Neural crest cell (in vitro differentiated cells): ENCODE results near the gene SPOCK1. TPM values are rescaled to one million over a fixed set of nuclear protein-coding genes. Genes with fewer than 3 reads are reported as not detected.

Experiments used
- DNase-seq: peaks from one replicate; pipeline ENCODE4 v3.0.0; 2021; ENCODE audit warnings: low read depth, mixed read lengths, low spot score
- H3K27ac Mint-ChIP-seq: one replicate; pipeline ENCODE4 v1.8.0; 2021; ENCODE audit warnings: mild to moderate bottlenecking, mixed read lengths; ENCODE audit not compliant: unreplicated experiment
- H3K27me3 Mint-ChIP-seq: 2 replicates; pipeline ENCODE4 v1.8.0; 2021; ENCODE audit warnings: low read depth, mild to moderate bottlenecking, mixed read lengths
- H3K36me3 Mint-ChIP-seq: 2 replicates; pipeline ENCODE4 v1.8.0; 2021; ENCODE audit warnings: low read depth, mild to moderate bottlenecking, mixed read lengths
- H3K4me1 Mint-ChIP-seq: 2 replicates; pipeline ENCODE4 v1.8.0; 2021; ENCODE audit warnings: mixed read lengths
- H3K4me3 Mint-ChIP-seq: one replicate; pipeline ENCODE4 v1.8.0; 2021; ENCODE audit warnings: mild to moderate bottlenecking, mixed read lengths
- H3K9me3 Mint-ChIP-seq: 2 replicates; pipeline ENCODE4 v1.8.0; 2021; ENCODE audit warnings: mixed read lengths
- total RNA-seq: library from RNA; stranded (reverse); gene quantifications from 2 replicates; pipeline ENCODE4 v1.2.1, GENCODE V29; 2021
- TF ChIP-seq, protein P1 (sequence below): fragments of 200-600 bp; sonication (generic); conservative IDR thresholded peaks from 2 replicates; pipeline ENCODE4 v1.5.0; 2021; ENCODE audit warnings: antibody characterized with exemption, mild to moderate bottlenecking

The SPOCK1 gene
- total RNA-seq, 1 donor from 2014 or later = 89.7 TPM

GRCh38 chr5:137289856-137290255 is 209.3 kb downstream of the SPOCK1 start:
- TF ChIP-seq, protein P1, sequence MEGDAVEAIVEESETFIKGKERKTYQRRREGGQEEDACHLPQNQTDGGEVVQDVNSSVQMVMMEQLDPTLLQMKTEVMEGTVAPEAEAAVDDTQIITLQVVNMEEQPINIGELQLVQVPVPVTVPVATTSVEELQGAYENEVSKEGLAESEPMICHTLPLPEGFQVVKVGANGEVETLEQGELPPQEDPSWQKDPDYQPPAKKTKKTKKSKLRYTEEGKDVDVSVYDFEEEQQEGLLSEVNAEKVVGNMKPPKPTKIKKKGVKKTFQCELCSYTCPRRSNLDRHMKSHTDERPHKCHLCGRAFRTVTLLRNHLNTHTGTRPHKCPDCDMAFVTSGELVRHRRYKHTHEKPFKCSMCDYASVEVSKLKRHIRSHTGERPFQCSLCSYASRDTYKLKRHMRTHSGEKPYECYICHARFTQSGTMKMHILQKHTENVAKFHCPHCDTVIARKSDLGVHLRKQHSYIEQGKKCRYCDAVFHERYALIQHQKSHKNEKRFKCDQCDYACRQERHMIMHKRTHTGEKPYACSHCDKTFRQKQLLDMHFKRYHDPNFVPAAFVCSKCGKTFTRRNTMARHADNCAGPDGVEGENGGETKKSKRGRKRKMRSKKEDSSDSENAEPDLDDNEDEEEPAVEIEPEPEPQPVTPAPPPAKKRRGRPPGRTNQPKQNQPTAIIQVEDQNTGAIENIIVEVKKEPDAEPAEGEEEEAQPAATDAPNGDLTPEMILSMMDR = no peak

DNA sequence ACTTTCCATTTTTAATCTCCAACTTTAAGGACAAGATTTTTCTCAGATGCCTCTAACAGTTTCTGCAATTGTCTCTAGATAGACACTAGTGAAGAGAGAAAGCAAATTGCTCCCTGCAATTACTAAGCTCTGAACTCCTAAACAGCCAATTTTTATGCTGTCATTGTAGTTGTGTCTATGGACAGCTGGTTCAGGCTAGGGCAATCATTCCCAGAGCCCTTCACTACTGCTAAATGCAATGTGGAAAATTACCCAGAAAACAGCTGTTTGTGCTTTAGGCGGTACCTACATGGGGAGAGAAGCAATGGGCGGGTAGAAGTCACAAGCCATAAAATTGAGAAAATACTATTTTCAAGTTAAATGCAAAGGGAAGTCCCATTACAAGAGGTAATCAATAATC is 211.6 kb downstream of the SPOCK1 start:
- Mint-ChIP-seq H3K9me3 (no peaks in the 10 kb centered on the region), H3K27me3 (peaks cover 2% of the 10 kb centered on the region), H3K4me1 (peaks cover 9% of the 10 kb centered on the region), H3K36me3 (no peaks in the 10 kb centered on the region), H3K4me3 (no peak overlapping the region), H3K27ac (no peak overlapping the region)
- TF ChIP-seq, protein P1 = no peak
- DNase-seq = no peak

More at GRCh38 chr5:137289856-137290255, 209.3 kb downstream of the SPOCK1 start:
- Mint-ChIP-seq H3K36me3 (no peaks in the 10 kb centered on the region), H3K9me3 (no peaks in the 10 kb centered on the region), H3K4me3 (no peak overlapping the region), H3K4me1 (peaks cover 9% of the 10 kb centered on the region), H3K27me3 (peaks cover 2% of the 10 kb centered on the region), H3K27ac (no peak overlapping the region)
- no peak for DNase-seq

GRCh38 chr5:137286025-137286610 is 213.0 kb downstream of the SPOCK1 start:
- Mint-ChIP-seq H3K27ac (no peak overlapping the region), H3K36me3 (no peaks in the 10 kb centered on the region)
- no peak for DNase-seq

DNA sequence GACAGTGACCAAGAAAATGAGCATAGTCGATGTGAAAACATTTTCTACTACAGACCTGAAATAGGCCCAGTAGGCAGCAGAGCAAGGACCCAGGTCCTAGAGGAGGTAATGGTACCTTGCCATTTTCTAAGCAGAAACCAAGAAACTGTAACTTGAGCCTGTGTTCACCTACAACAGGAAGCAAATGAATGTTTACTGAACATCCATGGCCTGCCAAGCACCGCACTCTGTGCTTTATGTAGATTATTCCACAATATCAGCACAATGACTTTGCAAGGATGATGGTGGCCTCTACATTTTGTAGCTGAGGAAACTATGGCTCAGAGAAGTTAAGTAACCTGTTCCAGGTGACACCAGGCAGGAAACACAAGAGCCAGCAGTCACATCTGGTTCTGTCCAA is 215.3 kb downstream of the SPOCK1 start:
- Mint-ChIP-seq H3K27ac (no peak overlapping the region), H3K27me3 (peaks cover 2% of the 10 kb centered on the region), H3K4me1 (peaks cover 5% of the 10 kb centered on the region), H3K9me3 (no peaks in the 10 kb centered on the region), H3K36me3 (no peaks in the 10 kb centered on the region), H3K4me3 (no peak overlapping the region)
- no peak for DNase-seq
- TF ChIP-seq, protein P1 = no peak

More at GRCh38 chr5:137286025-137286610, 213.0 kb downstream of the SPOCK1 start:
- Mint-ChIP-seq H3K4me3 (no peak overlapping the region), H3K27me3 (peaks cover 2% of the 10 kb centered on the region), H3K4me1 (peaks cover 5% of the 10 kb centered on the region), H3K9me3 (no peaks in the 10 kb centered on the region)
- TF ChIP-seq, protein P1 = no peak

DNA sequence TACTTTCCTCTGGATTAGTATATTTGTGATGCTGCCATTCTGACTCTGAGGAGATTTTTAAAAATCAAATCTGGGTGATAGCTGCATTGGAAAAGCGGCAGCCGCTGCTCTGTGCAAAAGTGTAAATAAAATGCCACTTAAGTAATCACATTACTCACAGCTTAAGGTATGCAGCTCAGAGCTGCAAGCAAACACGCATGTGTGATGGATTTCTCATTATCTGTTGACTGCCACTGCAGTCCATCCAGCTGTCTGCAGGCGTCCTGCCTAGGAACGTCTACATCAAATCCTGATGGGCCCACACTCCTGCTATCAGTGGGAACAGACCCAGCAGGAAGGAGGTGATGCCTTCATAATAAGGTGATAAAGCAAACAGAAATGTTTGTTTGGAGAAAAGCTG is 216.9 kb downstream of the SPOCK1 start:
- no peak for DNase-seq
- Mint-ChIP-seq H3K36me3 (no peaks in the 10 kb centered on the region), H3K27ac (no peak overlapping the region), H3K4me1 (peaks cover 5% of the 10 kb centered on the region), H3K27me3 (no peaks in the 10 kb centered on the region), H3K4me3 (no peak overlapping the region), H3K9me3 (no peaks in the 10 kb centered on the region)
- TF ChIP-seq, protein P1 = no peak
